Activated CD4-positive, alpha-beta T cell treated with anti-CD3 and anti-CD28 coated beads for 36 hours (primary cell): ENCODE data around the gene FTSJ3. TPM values are rescaled to one million over a fixed set of nuclear protein-coding genes. Genes with fewer than 3 reads are reported as not detected.
A peak's percentile ranks its signal among the peaks of the same experiment; 100 is the strongest.
"Not testable (repeated sequence)": the region's sequence is repeated elsewhere in the genome, so short reads cannot be mapped to it uniquely, and the experiment has no call there.

Source experiments
- ATAC-seq: fragments of 200-7000 bp; cut with Tn5 transposase; one replicate; pipeline ENCODE4 v1.10.0; 2021; ENCODE audit warnings: mild to moderate bottlenecking, moderate library complexity
- CTCF ChIA-PET: fragments of 350-600 bp; sonication (Branson Sonifier 250); formaldehyde crosslinking; loops from one replicate; lab custom pipeline; 2021; ENCODE audit warnings: antibody characterized with exemption; lab: Charles Lee
- POLR2A ChIA-PET: fragments of 350-600 bp; sonication (Branson Sonifier 250); formaldehyde crosslinking; loops from one replicate; lab custom pipeline; 2021; ENCODE audit warnings: antibody characterized with exemption, inconsistent platforms; lab: Charles Lee
- DNase-seq: peaks from one replicate; pipeline ENCODE4 v3.0.0-alpha.2; 2020
- H3K27ac Mint-ChIP-seq: one replicate; pipeline ENCODE4 v1.8.0; 2021; ENCODE audit warnings: mixed read lengths
- H3K27me3 Mint-ChIP-seq: one replicate; pipeline ENCODE4 v1.8.0; 2021; ENCODE audit warnings: mixed read lengths
- H3K36me3 Mint-ChIP-seq: one replicate; pipeline ENCODE4 v1.8.0; 2021; ENCODE audit warnings: low read depth, mixed read lengths
- H3K4me1 Mint-ChIP-seq: one replicate; pipeline ENCODE4 v1.8.0; 2021; ENCODE audit warnings: mixed read lengths
- H3K4me3 Mint-ChIP-seq: one replicate; pipeline ENCODE4 v1.8.0; 2021; ENCODE audit warnings: mild to moderate bottlenecking, moderate library complexity, mixed read lengths
- H3K9me3 Mint-ChIP-seq: one replicate; pipeline ENCODE4 v1.8.0; 2021; ENCODE audit warnings: low read depth, mixed read lengths
- intact Hi-C, 2 experiments: fragments of 100-400 bp; cut with DNase I in 1 of 2; cut with micrococcal nuclease in 1 of 2; formaldehyde crosslinking; loops; one replicate each; pipeline versions ENCODE4 v1.14.2 to v1.15.1; 2022 to 2024; cut with DNase I, micrococcal nuclease
- total RNA-seq, 2 experiments: library from RNA; stranded (reverse); gene quantifications; one replicate each; pipeline ENCODE4 v1.2.3, GENCODE V29; 2021

FTSJ3 gene
- total RNA-seq, 2 experiments from 2014 or later: 52.1 to 61.2 TPM

DNA sequence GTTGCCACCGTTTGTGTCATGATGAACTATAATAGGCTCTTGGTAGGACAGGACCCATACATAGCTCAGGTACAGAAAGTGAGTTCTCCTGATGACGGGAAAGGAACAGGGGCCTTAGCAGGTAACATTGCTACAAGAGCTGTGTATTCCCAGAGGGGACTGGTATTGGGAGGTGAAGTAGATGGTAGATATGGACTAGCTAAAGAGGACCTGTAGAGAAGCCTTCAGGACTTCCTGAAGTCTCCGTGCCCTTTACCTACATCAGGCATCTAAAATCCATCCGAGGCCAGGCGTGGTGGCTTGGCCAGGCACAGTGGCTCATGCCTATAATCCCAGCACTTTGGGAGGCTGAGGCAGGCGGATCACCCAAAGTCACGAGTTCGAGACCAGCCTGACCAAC lies 27.7 kb upstream of the FTSJ3 start:
- no peaks in the 10 kb centered on the region for H3K4me1 Mint-ChIP-seq
- ATAC-seq: no peak
- no peaks in the 10 kb centered on the region for H3K9me3 Mint-ChIP-seq
- no peak overlapping the region for H3K4me3 Mint-ChIP-seq
- ChIA-PET POLR2A (interaction anchor here (0.6 kb wide), 1 partner anchor 157 kb away, joined by 4 read pairs; no protein-coding TSS in a partner anchor), CTCF (interaction anchor here (1.0 to 4.2 kb wide), 2 partner anchors 10 to 11 kb away, joined by 3 to 22 read pairs; no protein-coding TSS in a partner anchor)
- H3K27ac Mint-ChIP-seq: no peak overlapping the region
- no peaks in the 10 kb centered on the region for H3K36me3 Mint-ChIP-seq
- intact Hi-C loops: no loop called here
- no peak for DNase-seq
- H3K27me3 Mint-ChIP-seq: no peaks in the 10 kb centered on the region

- no peak for DNase-seq
- no peaks in the 10 kb centered on the region for H3K27me3 Mint-ChIP-seq
- no peak overlapping the region for H3K27ac Mint-ChIP-seq
- CTCF ChIA-PET: interaction anchor here (1.0 to 4.2 kb wide), 2 partner anchors 10 kb away, joined by 3 to 22 read pairs; no protein-coding TSS in a partner anchor
- POLR2A ChIA-PET: interaction anchor here (0.6 kb wide), 1 partner anchor 157 kb away, joined by 4 read pairs; no protein-coding TSS in a partner anchor
- H3K4me3 Mint-ChIP-seq: no peak overlapping the region
- H3K36me3 Mint-ChIP-seq: no peaks in the 10 kb centered on the region
- no peaks in the 10 kb centered on the region for H3K9me3 Mint-ChIP-seq
- ATAC-seq: no peak
- intact Hi-C loops: no loop called here
- H3K4me1 Mint-ChIP-seq: no peaks in the 10 kb centered on the region
These were observed 27.2 kb upstream of the FTSJ3 start for GRCh38 chr17:63854709-63855108.

DNA sequence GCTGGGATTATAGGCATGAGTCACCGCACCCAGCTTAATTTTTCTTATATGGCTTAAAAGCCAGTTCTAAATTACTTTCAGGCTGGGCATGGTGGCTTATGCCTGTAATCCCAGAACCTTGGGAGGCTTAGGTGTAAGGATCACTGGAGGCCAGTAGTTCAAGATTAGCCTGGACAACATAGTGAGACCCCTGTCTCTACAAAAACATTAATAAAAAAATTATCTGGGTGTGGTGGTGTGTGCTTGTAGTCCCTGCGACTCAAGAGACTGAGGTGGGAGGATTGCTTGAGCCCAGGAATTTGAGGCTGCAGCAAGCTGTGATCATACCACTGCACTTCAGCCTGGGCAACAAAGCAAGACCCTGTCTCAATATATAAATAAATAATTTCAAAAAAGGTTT lies 25.8 kb upstream of the FTSJ3 start:
- no peak for ATAC-seq
- H3K27ac Mint-ChIP-seq: no peak overlapping the region
- no peak for DNase-seq
- peaks cover under 1% of the 10 kb centered on the region for H3K36me3 Mint-ChIP-seq
- ChIA-PET CTCF (interaction anchor here (1.0 to 4.2 kb wide), 2 partner anchors 12 to 176 kb away, joined by 3 to 22 read pairs; no protein-coding TSS in a partner anchor), POLR2A (no interaction called here)
- peaks cover 8% of the 10 kb centered on the region for H3K4me1 Mint-ChIP-seq
- intact Hi-C loops: no loop called here
- peaks cover under 1% of the 10 kb centered on the region for H3K9me3 Mint-ChIP-seq
- no peak overlapping the region for H3K4me3 Mint-ChIP-seq
- no peaks in the 10 kb centered on the region for H3K27me3 Mint-ChIP-seq

DNA sequence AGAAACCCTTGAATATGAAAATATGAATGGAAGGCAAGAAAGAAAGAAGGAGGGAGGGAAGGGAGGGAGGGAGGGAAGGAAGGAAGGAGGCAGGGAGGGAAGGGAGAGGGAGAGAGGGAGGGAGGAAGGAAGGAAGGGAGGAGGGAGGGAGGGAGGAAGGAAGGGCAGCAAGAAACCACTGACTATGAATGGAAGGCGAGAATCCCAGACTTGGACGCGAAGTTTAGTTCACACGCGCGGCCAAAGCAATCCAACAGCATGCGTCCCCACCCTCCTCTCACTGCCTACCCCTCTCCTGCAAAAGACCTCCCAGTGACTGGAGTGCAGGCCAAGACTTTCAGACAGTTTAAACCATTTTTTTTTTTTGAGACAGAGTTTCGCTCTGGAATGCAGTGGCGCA lies 22.9 kb upstream of the FTSJ3 start:
- H3K27me3 Mint-ChIP-seq: no peaks in the 10 kb centered on the region
- peaks cover 17% of the 10 kb centered on the region for H3K4me1 Mint-ChIP-seq
- ATAC-seq (no peak), DNase-seq (no peak)
- H3K27ac Mint-ChIP-seq: no peak overlapping the region
- peaks cover 3% of the 10 kb centered on the region for H3K36me3 Mint-ChIP-seq
- ChIA-PET POLR2A (no interaction called here), CTCF (interaction anchor here (1.2 to 2.9 kb wide), 3 partner anchors 9 to 193 kb away, joined by 3 to 19 read pairs (median 7); no protein-coding TSS in a partner anchor)
- peaks cover 4% of the 10 kb centered on the region for H3K9me3 Mint-ChIP-seq
- H3K4me3 Mint-ChIP-seq: no peak overlapping the region
- intact Hi-C loops: no loop called here

- ATAC-seq: peak; percentile 95
- H3K4me1 Mint-ChIP-seq: peaks cover 20% of the 10 kb centered on the region
- peaks cover 4% of the 10 kb centered on the region for H3K9me3 Mint-ChIP-seq
- CTCF ChIA-PET: interaction anchor here (0.6 to 2.9 kb wide), 22 partner anchors 10 to 1185 kb away, joined by 3 to 19 read pairs (median 3); partner anchors contain the start of gene MAP3K3
- intact Hi-C loops: loop anchor here in 1 of 2 experiments (2.0 kb wide), 1 partner anchor 298 kb away; no protein-coding TSS in a partner anchor
- H3K36me3 Mint-ChIP-seq: peaks cover 3% of the 10 kb centered on the region
- peak overlapping the region; percentile 93 for H3K27ac Mint-ChIP-seq
- POLR2A ChIA-PET: interaction anchor here (0.7 to 1.9 kb wide), 4 partner anchors 25 to 231 kb away, joined by 3 to 10 read pairs (median 6); partner anchors contain the start of genes CCDC47, DDX42 and ICAM2
- H3K4me3 Mint-ChIP-seq: peak overlapping the region; percentile 43
- DNase-seq: peak; percentile 99
- H3K27me3 Mint-ChIP-seq: no peaks in the 10 kb centered on the region
These were observed 21.6 kb upstream of the FTSJ3 start for GRCh38 chr17:63848834-63849689.

- ChIA-PET CTCF (interaction anchor here (0.7 to 2.9 kb wide), 6 partner anchors 12 to 236 kb away, joined by 3 to 19 read pairs (median 4); no protein-coding TSS in a partner anchor), POLR2A (interaction anchor here (0.6 to 1.9 kb wide), 3 partner anchors 9 to 286 kb away, joined by 3 to 10 read pairs (median 4); partner anchors contain the start of genes CCDC47 and DDX42)
- Mint-ChIP-seq H3K27ac (peak overlapping the region; percentile 76), H3K36me3 (peaks cover 3% of the 10 kb centered on the region), H3K27me3 (no peaks in the 10 kb centered on the region), H3K9me3 (peaks cover 4% of the 10 kb centered on the region), H3K4me3 (peak overlapping the region; percentile 6), H3K4me1 (peaks cover 26% of the 10 kb centered on the region)
- no peak for DNase-seq
- ATAC-seq: no peak
- intact Hi-C loops: loop anchor here in 1 of 2 experiments (2.0 kb wide), 1 partner anchor 299 kb away; no protein-coding TSS in a partner anchor
These were observed 20.2 kb upstream of the FTSJ3 start for GRCh38 chr17:63847525-63848249.

GRCh38 chr17:63845509-63845908 lies 18.0 kb upstream of the FTSJ3 start:
- intact Hi-C loops: no loop called here
- no peak for DNase-seq
- Mint-ChIP-seq H3K27me3 (no peaks in the 10 kb centered on the region), H3K9me3 (peaks cover 4% of the 10 kb centered on the region), H3K4me1 (peaks cover 34% of the 10 kb centered on the region), H3K36me3 (peaks cover 16% of the 10 kb centered on the region), H3K27ac (no peak overlapping the region), H3K4me3 (no peak overlapping the region)
- POLR2A ChIA-PET: no interaction called here
- CTCF ChIA-PET: interaction anchor here (0.6 to 3.0 kb wide), 4 partner anchors 20 to 1918 kb away, joined by 3 to 10 read pairs (median 3); no protein-coding TSS in a partner anchor
- no peak for ATAC-seq

DNA sequence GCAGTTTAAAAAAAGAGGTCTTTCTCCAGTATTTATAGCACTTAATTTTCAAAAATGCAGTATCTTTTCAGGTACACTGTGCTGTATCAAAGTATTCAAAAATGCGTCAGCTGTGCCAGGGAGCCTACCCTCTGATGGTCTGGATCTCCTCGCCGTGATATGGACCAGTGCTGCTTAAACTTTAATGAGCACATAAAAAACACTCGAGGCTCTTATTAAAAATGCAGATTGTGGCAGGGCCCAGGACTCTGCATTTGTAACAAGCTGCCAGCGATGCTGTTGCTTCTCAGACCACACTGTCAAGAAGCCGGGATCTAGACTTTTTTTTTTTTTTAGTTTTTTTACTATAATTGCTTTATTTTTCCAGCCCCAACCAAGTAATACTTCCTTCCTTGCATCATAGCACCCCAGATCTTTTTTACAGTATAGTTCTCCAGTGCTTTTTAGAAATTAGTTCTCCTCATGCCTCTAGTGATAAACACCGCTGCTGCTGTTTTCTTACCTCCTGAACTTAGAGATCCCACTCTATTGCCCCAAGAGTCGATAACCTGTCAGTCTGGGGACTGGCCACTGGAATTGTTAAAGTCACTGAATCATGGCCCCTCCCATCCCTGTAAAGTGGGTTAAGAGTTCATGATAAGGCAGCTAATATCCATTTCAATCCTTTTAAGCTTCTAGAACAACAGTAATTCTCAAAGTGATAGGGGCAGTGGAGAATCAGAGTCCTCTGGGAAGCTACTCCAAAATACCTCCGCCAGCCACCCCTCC lies 16.6 kb upstream of the FTSJ3 start:
- CTCF ChIA-PET: interaction anchor here (0.6 to 3.0 kb wide), 7 partner anchors 10 to 83 kb away, joined by 3 to 10 read pairs (median 4); partner anchors contain the start of gene FTSJ3
- peak overlapping the region; percentile 98 for H3K4me3 Mint-ChIP-seq
- POLR2A ChIA-PET: interaction anchor here (0.6 to 1.8 kb wide), 5 partner anchors 11 to 70 kb away, joined by 4 to 20 read pairs (median 5); partner anchors contain the start of genes CCDC47 and DDX42

GRCh38 chr17:63843387-63843888 lies 16.0 kb upstream of the FTSJ3 start:
- intact Hi-C loops: loop anchor here (1.0 to 5.0 kb wide), 15 partner anchors 16 to 819 kb away; partner anchors contain the start of genes CCDC47 (in 2 of the 2), ERN1 (in 2 of the 2), FTSJ3 (in 2 of the 2) and PSMC5 (in 2 of the 2)
- H3K27me3 Mint-ChIP-seq, H3K9me3 Mint-ChIP-seq: not testable (repeated sequence)
- Mint-ChIP-seq H3K27ac (peak overlapping the region; percentile 94), H3K4me3 (peak overlapping the region; percentile 98), H3K36me3 (peaks cover 16% of the 10 kb centered on the region), H3K4me1 (peaks cover 42% of the 10 kb centered on the region)
- DNase-seq: peak; percentile 52
- POLR2A ChIA-PET: interaction anchor here (0.6 to 1.8 kb wide), 4 partner anchors 10 to 70 kb away, joined by 4 to 20 read pairs (median 6); partner anchors contain the start of genes CCDC47 and DDX42
- CTCF ChIA-PET: interaction anchor here (0.5 to 3.0 kb wide), 8 partner anchors 16 to 173 kb away, joined by 3 to 10 read pairs (median 4); partner anchors contain the start of gene FTSJ3
- ATAC-seq: peak; percentile 13

More for the DNA sequence above, 16.6 kb upstream of the FTSJ3 start:
- Mint-ChIP-seq H3K36me3 (peaks cover 16% of the 10 kb centered on the region), H3K9me3 (peaks cover 4% of the 10 kb centered on the region), H3K27me3 (no peaks in the 10 kb centered on the region), H3K27ac (peak overlapping the region; percentile 94), H3K4me1 (peaks cover 41% of the 10 kb centered on the region)
- intact Hi-C loops: loop anchor here (1.0 to 5.0 kb wide), 15 partner anchors 17 to 819 kb away; partner anchors contain the start of genes CCDC47 (in 2 of the 2), ERN1 (in 2 of the 2), FTSJ3 (in 2 of the 2) and PSMC5 (in 2 of the 2)
- no peak for ATAC-seq
- DNase-seq: no peak
